Measurements from ENCODE around the gene CCL24.

DNA sequence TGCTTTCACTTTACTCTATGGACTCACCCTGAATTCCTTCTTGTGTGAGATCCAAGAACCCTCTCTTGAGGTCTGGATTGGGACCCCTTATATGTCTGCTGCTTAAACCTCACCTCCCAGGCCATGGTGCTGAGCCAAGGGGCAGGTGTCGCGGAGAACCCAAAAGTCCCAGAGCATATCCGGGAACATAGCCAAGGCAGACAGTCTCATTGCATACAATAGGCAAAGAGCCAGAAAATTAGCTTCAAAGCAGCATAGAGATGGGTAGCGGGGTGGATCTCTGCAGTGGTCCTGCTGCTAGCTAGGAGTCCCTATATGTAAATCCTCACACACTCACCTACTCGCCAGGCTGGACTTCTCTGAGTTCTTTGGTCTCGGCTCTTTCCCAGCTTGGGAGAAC, 5.5 kb downstream of the CCL24 start:
- TF ChIP-seq, protein P1, sequence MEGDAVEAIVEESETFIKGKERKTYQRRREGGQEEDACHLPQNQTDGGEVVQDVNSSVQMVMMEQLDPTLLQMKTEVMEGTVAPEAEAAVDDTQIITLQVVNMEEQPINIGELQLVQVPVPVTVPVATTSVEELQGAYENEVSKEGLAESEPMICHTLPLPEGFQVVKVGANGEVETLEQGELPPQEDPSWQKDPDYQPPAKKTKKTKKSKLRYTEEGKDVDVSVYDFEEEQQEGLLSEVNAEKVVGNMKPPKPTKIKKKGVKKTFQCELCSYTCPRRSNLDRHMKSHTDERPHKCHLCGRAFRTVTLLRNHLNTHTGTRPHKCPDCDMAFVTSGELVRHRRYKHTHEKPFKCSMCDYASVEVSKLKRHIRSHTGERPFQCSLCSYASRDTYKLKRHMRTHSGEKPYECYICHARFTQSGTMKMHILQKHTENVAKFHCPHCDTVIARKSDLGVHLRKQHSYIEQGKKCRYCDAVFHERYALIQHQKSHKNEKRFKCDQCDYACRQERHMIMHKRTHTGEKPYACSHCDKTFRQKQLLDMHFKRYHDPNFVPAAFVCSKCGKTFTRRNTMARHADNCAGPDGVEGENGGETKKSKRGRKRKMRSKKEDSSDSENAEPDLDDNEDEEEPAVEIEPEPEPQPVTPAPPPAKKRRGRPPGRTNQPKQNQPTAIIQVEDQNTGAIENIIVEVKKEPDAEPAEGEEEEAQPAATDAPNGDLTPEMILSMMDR (IDR thresholded peaks at IDR 0.05): no peak
- no peak for TF ChIP-seq POLR2A (IDR thresholded peaks at IDR 0.05)

Measured in right lobe of liver (tissue), 4 donors.